Activated B cell treated with CpG ODN at 0.5 μM for 24 hours (primary cell): ENCODE measurements around the gene ADAMTS14. TPM values are rescaled to one million over a fixed set of nuclear protein-coding genes. Genes with fewer than 3 reads are reported as not detected.

Experiments
- ATAC-seq: fragments of 200-7000 bp; cut with Tn5 transposase; one replicate; pipeline ENCODE4 v1.10.0; 2021; ENCODE audit warnings: low read depth, mild to moderate bottlenecking, moderate library complexity
- CTCF ChIA-PET: fragments of 350-600 bp; sonication (Branson Sonifier 250); formaldehyde crosslinking; loops from one replicate; lab custom pipeline; 2021; ENCODE audit warnings: antibody characterized with exemption; lab: Charles Lee
- POLR2A ChIA-PET: fragments of 350-600 bp; sonication (Branson Sonifier 250); formaldehyde crosslinking; loops from one replicate; lab custom pipeline; 2021; ENCODE audit warnings: antibody characterized with exemption; lab: Charles Lee
- DNase-seq: peaks from one replicate; pipeline ENCODE4 v3.0.0; 2022
- H3K27ac Mint-ChIP-seq: one replicate; pipeline ENCODE4 v1.8.0; 2020; ENCODE audit warnings: mixed read lengths
- H3K27me3 Mint-ChIP-seq: one replicate; pipeline ENCODE4 v1.8.0; 2021; ENCODE audit warnings: mixed read lengths
- H3K36me3 Mint-ChIP-seq: one replicate; pipeline ENCODE4 v1.8.0; 2021; ENCODE audit warnings: low read depth, mixed read lengths
- H3K4me1 Mint-ChIP-seq: one replicate; pipeline ENCODE4 v1.8.0; 2021; ENCODE audit warnings: mixed read lengths
- H3K4me3 Mint-ChIP-seq: one replicate; pipeline ENCODE4 v1.8.0; 2020; ENCODE audit warnings: mild to moderate bottlenecking, mixed read lengths
- H3K9me3 Mint-ChIP-seq: one replicate; pipeline ENCODE4 v1.8.0; 2020; ENCODE audit warnings: mixed read lengths
- intact Hi-C: fragments of 100-400 bp; cut with micrococcal nuclease; formaldehyde crosslinking; loops from one replicate; pipeline ENCODE4 v1.15.1; 2024
- total RNA-seq: library from RNA; stranded (reverse); gene quantifications from 2 replicates; pipeline ENCODE4 v1.2.3, GENCODE V29; 2022
- TF ChIP-seq, protein P1 (sequence below): fragments of 200-600 bp; IDR thresholded peaks from one replicate; pipeline ENCODE4 v1.8.0; 2022; ENCODE audit warnings: antibody characterized with exemption, mild to moderate bottlenecking

The ADAMTS14 gene
- total RNA-seq, 1 donor from 2014 or later, result 0.04 TPM

DNA sequence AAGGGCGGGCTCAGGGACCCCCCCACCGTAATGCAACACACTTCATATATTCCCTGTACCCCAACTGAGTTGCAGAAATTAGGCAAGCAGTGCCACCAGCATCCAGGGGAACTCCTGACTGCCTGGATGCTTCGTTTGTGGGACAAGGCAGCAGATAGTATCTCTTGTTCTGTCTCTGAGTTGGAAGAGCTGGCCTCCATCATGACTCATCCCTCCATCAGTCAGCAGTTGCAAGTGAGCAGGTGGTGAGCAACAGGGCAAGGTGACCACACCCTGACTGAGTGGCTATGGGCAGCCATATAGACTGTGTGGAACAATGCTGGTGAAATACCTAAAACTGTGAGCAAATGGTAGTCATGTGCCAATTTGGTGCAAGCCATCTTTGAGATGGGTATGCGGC lies 22.8 kb upstream of the ADAMTS14 start:
- POLR2A ChIA-PET, result no interaction called here

DNA sequence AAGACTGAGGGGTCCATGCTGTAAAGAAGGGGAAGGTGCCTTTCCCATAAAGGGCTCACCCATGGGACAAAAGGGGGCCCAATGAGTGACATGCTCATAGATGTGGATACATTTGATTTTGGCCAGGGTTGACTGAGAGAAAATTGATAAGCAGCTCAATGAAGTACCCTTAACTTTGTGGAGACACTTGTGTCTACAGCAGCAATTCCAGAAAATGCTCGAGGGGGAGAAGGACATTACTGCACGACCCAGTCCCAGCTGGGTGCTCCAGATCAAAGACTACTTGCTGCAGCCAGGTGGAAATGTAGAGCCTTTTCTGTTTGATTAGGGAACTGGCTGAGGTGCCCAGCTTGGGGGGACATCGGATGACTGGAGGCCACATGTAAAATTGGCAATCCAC lies 22.2 kb upstream of the ADAMTS14 start:
- Mint-ChIP-seq H3K36me3 (no peaks in the 10 kb centered on the region), H3K27me3 (peaks cover 12% of the 10 kb centered on the region), H3K9me3 (peaks cover 31% of the 10 kb centered on the region), H3K4me1 (no peaks in the 10 kb centered on the region), H3K27ac (no peak overlapping the region), H3K4me3 (no peak overlapping the region)
- TF ChIP-seq, protein P1, sequence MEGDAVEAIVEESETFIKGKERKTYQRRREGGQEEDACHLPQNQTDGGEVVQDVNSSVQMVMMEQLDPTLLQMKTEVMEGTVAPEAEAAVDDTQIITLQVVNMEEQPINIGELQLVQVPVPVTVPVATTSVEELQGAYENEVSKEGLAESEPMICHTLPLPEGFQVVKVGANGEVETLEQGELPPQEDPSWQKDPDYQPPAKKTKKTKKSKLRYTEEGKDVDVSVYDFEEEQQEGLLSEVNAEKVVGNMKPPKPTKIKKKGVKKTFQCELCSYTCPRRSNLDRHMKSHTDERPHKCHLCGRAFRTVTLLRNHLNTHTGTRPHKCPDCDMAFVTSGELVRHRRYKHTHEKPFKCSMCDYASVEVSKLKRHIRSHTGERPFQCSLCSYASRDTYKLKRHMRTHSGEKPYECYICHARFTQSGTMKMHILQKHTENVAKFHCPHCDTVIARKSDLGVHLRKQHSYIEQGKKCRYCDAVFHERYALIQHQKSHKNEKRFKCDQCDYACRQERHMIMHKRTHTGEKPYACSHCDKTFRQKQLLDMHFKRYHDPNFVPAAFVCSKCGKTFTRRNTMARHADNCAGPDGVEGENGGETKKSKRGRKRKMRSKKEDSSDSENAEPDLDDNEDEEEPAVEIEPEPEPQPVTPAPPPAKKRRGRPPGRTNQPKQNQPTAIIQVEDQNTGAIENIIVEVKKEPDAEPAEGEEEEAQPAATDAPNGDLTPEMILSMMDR, result no peak
- CTCF ChIA-PET, result no interaction called here
- intact Hi-C loops, result no loop called here
- no peak for ATAC-seq
- POLR2A ChIA-PET, result no interaction called here
- DNase-seq, result no peak

More for the DNA sequence above, 22.8 kb upstream of the ADAMTS14 start:
- TF ChIP-seq, protein P1, result no peak
- intact Hi-C loops, result no loop called here
- CTCF ChIA-PET, result no interaction called here
- DNase-seq, result no peak
- H3K4me1 Mint-ChIP-seq, result no peaks in the 10 kb centered on the region
- no peak for ATAC-seq
- H3K27ac Mint-ChIP-seq, result no peak overlapping the region
- peaks cover 31% of the 10 kb centered on the region for H3K9me3 Mint-ChIP-seq
- peaks cover 14% of the 10 kb centered on the region for H3K27me3 Mint-ChIP-seq
- H3K36me3 Mint-ChIP-seq, result no peaks in the 10 kb centered on the region
- H3K4me3 Mint-ChIP-seq, result no peak overlapping the region

DNA sequence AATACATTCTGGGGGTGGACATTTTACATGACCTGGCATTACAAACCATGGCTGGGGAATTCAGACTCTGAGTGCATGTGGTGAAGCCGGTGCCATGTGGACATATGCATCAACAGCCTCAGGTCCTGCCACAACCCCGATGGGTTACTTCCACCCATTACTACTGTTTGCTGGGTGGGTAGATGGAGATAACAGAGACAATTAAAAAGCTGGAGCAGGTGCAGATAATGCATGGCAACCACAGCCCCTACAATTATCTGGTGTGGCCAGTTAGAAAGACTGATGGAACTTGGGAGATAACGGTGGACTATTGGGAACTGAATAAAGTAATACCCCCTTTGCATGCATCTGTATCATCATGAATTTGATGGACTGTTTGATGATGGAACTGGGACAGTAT lies 21.6 kb upstream of the ADAMTS14 start:
- intact Hi-C loops, result no loop called here
- POLR2A ChIA-PET, result no interaction called here
- Mint-ChIP-seq H3K4me3 (no peak overlapping the region), H3K27me3 (peaks cover 7% of the 10 kb centered on the region), H3K27ac (no peak overlapping the region), H3K9me3 (peaks cover 31% of the 10 kb centered on the region), H3K36me3 (no peaks in the 10 kb centered on the region), H3K4me1 (no peaks in the 10 kb centered on the region)
- ATAC-seq, result no peak
- TF ChIP-seq, protein P1, result no peak
- no peak for DNase-seq
- CTCF ChIA-PET, result no interaction called here

DNA sequence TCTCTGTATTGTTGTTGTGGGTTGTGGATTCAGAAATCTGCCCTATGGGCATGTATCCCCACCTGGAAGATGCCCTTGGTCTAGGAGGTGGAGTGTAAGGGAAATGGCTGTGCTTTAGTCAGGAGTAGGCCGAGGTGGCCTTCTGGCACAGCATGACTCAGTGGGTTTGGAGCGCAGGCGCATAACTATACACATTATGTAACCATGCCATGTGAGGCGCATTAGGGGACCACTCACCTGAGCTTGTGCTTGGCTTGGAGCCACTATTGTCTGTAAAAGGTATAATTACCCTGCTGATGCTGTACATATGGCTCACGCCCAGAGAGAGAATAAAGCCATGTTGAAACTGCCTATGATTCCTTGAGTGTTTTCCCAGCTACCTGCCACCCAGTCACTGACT lies 20.6 kb upstream of the ADAMTS14 start:
- ATAC-seq (no peak), DNase-seq (no peak)
- POLR2A ChIA-PET, result no interaction called here
- Mint-ChIP-seq H3K27me3 (peaks cover 6% of the 10 kb centered on the region), H3K27ac (no peak overlapping the region), H3K36me3 (no peaks in the 10 kb centered on the region), H3K9me3 (peaks cover 31% of the 10 kb centered on the region), H3K4me3 (no peak overlapping the region), H3K4me1 (no peaks in the 10 kb centered on the region)
- CTCF ChIA-PET, result no interaction called here
- TF ChIP-seq, protein P1, result no peak
- intact Hi-C loops, result no loop called here

DNA sequence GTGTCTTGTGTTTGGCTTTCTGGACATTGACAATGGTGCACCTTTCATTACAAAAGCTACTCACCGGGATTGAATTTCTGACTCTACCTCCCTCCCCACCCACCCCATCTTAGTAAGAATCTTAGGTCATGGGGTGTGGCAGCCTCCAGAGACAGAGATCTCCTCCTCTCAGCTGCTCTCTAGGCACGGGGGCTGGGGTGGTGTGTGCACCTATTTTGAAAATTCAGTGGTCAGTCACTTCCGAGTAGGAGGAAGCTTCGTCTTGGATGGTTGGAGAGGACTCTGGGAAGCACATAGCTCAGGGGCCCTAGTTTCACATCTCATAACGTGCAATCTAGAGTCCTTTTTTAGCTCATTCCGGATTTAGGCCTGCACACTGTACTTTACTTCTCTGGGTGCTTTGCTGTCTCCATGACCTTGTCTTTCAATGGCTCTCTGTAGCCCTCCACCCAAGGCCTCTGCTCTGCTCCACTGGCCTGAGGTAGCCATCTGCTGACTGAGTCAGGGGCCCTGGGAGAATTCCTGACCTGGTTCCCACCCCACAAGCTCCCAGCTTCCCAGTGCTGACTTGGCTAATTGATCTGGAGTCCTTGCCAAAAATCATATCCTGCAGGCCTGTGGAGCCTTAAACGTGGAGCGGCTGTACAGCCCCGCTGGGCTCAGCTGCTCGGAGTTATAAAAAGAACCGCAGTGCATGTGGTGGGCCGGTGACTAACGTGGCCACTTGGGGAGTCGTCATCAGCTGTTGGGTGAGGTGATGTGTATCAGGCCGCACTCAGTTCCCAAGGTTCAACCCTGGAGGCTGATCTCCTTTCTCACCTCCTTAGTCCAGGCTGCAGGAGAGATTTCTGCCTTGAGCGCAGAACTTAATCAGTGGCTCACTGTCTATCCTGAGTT lies 19.3 kb upstream of the ADAMTS14 start:
- ChIA-PET POLR2A (no interaction called here), CTCF (no interaction called here)
- Mint-ChIP-seq H3K4me1 (no peaks in the 10 kb centered on the region), H3K36me3 (no peaks in the 10 kb centered on the region), H3K27me3 (peaks cover 2% of the 10 kb centered on the region), H3K9me3 (peaks cover 26% of the 10 kb centered on the region), H3K4me3 (no peak overlapping the region), H3K27ac (no peak overlapping the region)
- intact Hi-C loops, result no loop called here
- DNase-seq, result no peak
- TF ChIP-seq, protein P1, result no peak
- ATAC-seq, result no peak
